Lung (tissue), 12 donors: Measurements from ENCODE around the gene EIF5A. TPM values are rescaled to one million over a fixed set of nuclear protein-coding genes. Genes with fewer than 3 reads are reported as not detected.
A peak's percentile ranks its signal among the peaks of the same experiment; 100 is the strongest.

Experiments used
- ATAC-seq: fragments of 200-7000 bp; cut with Tn5 transposase; one replicate; pipeline ENCODE4 v1.9.1; 2020; ENCODE audit warnings: moderate number of reproducible peaks; ENCODE audit not compliant: insufficient read depth, low FRiP score
- DNase-seq, 3 donors: peaks; one replicate each; pipeline ENCODE4 v3.0.0-alpha.2; 2013 to 2017
- H3K27ac ChIP-seq, 2 donors: one replicate each; pipeline ENCODE4 v1.5.1; 2013; ENCODE audit warnings: mild to moderate bottlenecking in 2 of 2, moderate library complexity in 2 of 2, control low read depth in 1 of 2, inconsistent platforms in 1 of 2, low read depth in 1 of 2, low read length in 1 of 2
- H3K27me3 ChIP-seq, 3 donors: one replicate each; pipeline ENCODE4 v1.5.1; 2013; ENCODE audit warnings: low read length in 2 of 3; ENCODE audit not compliant: control insufficient read depth in 3 of 3, insufficient read depth in 3 of 3
- H3K36me3 ChIP-seq, 4 donors: one replicate each; pipeline ENCODE4 v1.5.1; 2013; ENCODE audit warnings: low read length in 4 of 4, mild to moderate bottlenecking in 1 of 4, moderate library complexity in 1 of 4; ENCODE audit not compliant: control insufficient read depth in 4 of 4, insufficient read depth in 4 of 4
- H3K4me1 ChIP-seq, 5 donors: one replicate each; pipeline ENCODE4 v1.5.1; 2013; ENCODE audit warnings: low read length in 5 of 5, mild to moderate bottlenecking in 2 of 5, moderate library complexity in 1 of 5; ENCODE audit not compliant: control insufficient read depth in 5 of 5, insufficient read depth in 5 of 5
- H3K4me3 ChIP-seq: one replicate; pipeline ENCODE4 v1.5.1; 2013; ENCODE audit warnings: mild to moderate bottlenecking, control low read depth, moderate library complexity
- H3K9ac ChIP-seq, 2 donors: one replicate each; pipeline ENCODE4 v1.5.1; 2013; ENCODE audit warnings: low read length in 2 of 2, control low read depth in 1 of 2; ENCODE audit not compliant: insufficient read depth in 1 of 2
- H3K9me3 ChIP-seq, 4 donors: one replicate each; pipeline ENCODE4 v1.5.1; 2013; ENCODE audit warnings: low read length in 3 of 4, mild to moderate bottlenecking in 1 of 4, moderate library complexity in 1 of 4; ENCODE audit not compliant: control insufficient read depth in 4 of 4, insufficient read depth in 3 of 4
- WGBS, 2 donors: extraction: QIAGEN DNeasy Blood & Tissue Kit; methylation state at CpG; one replicate each; pipeline ENCODE4 v1.1.7; 2013; 5-methylcytosine and 5-hydroxymethylcytosine counted together
- polyA plus RNA-seq, 2 donors: library from polyadenylated mRNA; stranded (reverse); fragments of 200-250 nt; gene quantifications; one replicate each; pipeline ENCODE4 v1.2.1, GENCODE V29; 2013
- total RNA-seq, 2 donors: library from RNA; depleted of rRNA in 1 of 2; stranded (reverse); fragments of >200 nt in 1 of 2; gene quantifications; one replicate each; pipeline ENCODE4 v1.2.1, GENCODE V29; 2014 to 2021
- TF ChIP-seq, protein P1 (sequence below): IDR thresholded peaks from 2 replicates; pipeline ENCODE4 v1.5.1; 2012; ENCODE audit warnings: mild to moderate bottlenecking; ENCODE audit errors: control extremely low read depth, extremely low read depth
- donor health status: control.
- donor health status: control.
- donor health status: Bipolar disorder and iron deficiency.
- donor health status: healthy.
- donor health status: DM: yes; HTN: yes; CAD: no.

Gene EIF5A
- total and polyA plus RNA-seq, 4 donors: 104 to 607 (median 556) TPM

GRCh38 chr17:7314719-7315569 is 7.5 kb downstream of the EIF5A start, which contains the start of gene GPS2:
Gene GPS2, minus strand, starts transcription at chr17:7315360. Its CDS starts 308 bp downstream, at chr17:7315052.
- peak; percentile 81 for ATAC-seq
- H3K9ac ChIP-seq: peak within 1 kb of the TSS; percentile 25 to 73
- 0 to 1% methylated on average over 82 to 95 of the region's 95 CpGs for WGBS, 2 donors
- H3K9me3 ChIP-seq: no peaks in the 10 kb centered on the region
- TF ChIP-seq, protein P1, sequence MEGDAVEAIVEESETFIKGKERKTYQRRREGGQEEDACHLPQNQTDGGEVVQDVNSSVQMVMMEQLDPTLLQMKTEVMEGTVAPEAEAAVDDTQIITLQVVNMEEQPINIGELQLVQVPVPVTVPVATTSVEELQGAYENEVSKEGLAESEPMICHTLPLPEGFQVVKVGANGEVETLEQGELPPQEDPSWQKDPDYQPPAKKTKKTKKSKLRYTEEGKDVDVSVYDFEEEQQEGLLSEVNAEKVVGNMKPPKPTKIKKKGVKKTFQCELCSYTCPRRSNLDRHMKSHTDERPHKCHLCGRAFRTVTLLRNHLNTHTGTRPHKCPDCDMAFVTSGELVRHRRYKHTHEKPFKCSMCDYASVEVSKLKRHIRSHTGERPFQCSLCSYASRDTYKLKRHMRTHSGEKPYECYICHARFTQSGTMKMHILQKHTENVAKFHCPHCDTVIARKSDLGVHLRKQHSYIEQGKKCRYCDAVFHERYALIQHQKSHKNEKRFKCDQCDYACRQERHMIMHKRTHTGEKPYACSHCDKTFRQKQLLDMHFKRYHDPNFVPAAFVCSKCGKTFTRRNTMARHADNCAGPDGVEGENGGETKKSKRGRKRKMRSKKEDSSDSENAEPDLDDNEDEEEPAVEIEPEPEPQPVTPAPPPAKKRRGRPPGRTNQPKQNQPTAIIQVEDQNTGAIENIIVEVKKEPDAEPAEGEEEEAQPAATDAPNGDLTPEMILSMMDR: no peak
- peak within 1 kb of the TSS; percentile 90 for H3K4me3 ChIP-seq
- H3K4me1 ChIP-seq: peaks cover 4 to 15% (median 13%) of the 10 kb centered on the region in 5 donors
- no peaks in the 10 kb centered on the region for H3K27me3 ChIP-seq
- peaks cover 14 to 54% (median 42%) of the 10 kb centered on the region in 4 donors for H3K36me3 ChIP-seq
- peak; percentile 86 to 92 (median 91) for DNase-seq
- peak within 1 kb of the TSS; percentile 95 to 96 for H3K27ac ChIP-seq

- Histone ChIP-seq H3K4me1 (peaks cover 4 to 15% (median 9%) of the 10 kb centered on the region in 5 donors), H3K9me3 (no peaks in the 10 kb centered on the region), H3K27ac (peak overlapping the region; percentile 95 to 96), H3K9ac (peak overlapping the region in 1 of 2 donors; percentile 40), H3K36me3 (peaks cover 13 to 56% (median 35%) of the 10 kb centered on the region in 4 donors), H3K4me3 (peak overlapping the region; percentile 90), H3K27me3 (no peaks in the 10 kb centered on the region)
- WGBS, 2 donors: 41 to 45% methylated on average over 30 of the region's 30 CpGs
- DNase-seq: no peak
- TF ChIP-seq, protein P1: no peak
- ATAC-seq: no peak
Measured at GRCh38 chr17:7315570-7316235, 8.3 kb downstream of the EIF5A start.

DNA sequence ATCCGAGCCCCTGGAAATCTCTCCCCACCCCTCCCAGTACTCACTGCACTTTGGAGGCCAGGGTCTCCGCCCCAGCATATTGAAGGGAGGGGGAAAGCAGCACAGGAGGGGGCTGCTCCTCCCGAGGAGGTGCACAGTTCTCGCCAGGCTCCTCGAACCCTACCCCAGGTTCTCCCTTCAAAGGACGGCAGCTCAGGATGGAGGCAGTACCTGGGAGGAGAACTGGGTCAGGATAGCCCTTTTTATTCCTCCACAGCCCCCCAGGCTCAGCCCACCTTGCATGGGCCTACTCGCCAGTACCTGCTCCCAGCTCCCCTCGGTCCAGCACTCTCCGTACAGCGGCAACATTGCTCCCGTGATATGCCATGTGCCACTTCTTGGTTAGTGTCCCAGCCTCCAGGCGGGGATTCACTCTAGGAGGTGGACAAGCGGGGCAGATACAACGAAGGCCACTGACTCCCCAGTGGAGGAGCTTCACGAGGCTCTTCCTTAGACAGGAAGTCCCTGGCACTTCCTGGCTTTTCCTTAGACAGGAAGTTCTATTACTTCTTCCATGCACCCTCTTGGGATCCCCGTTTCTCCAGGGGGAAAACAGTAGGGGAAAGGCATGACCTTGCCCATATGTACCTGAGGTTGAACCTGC is 9.9 kb downstream of the EIF5A start:
- no peak overlapping the region for H3K9ac ChIP-seq
- peaks cover 4 to 15% (median 6%) of the 10 kb centered on the region in 5 donors for H3K4me1 ChIP-seq
- no peak overlapping the region for H3K4me3 ChIP-seq
- DNase-seq (no peak), ATAC-seq (no peak)
- 87 to 88% methylated on average over 16 of the region's 16 CpGs for WGBS, 2 donors
- no peaks in the 10 kb centered on the region for H3K27me3 ChIP-seq
- H3K36me3 ChIP-seq: peaks cover 4 to 59% (median 37%) of the 10 kb centered on the region in 4 donors
- H3K9me3 ChIP-seq: no peaks in the 10 kb centered on the region
- TF ChIP-seq, protein P1: no peak
- no peak overlapping the region for H3K27ac ChIP-seq
